SK-MEL-5 (cell line): ENCODE results near the gene NACC2. TPM values are rescaled to one million over a fixed set of nuclear protein-coding genes. Genes with fewer than 3 reads are reported as not detected.

Experiments used
- DNase-seq: peaks from one replicate; pipeline ENCODE4 v3.0.0-alpha.2; 2016; ENCODE audit warnings: low read depth, low spot score
- in situ Hi-C: cut with HindIII; loops from 2 replicates; pipeline ENCODE4 v1.10.0; 2016; ENCODE audit warnings: low sequenced_read_pairs, high pct_unique_total_duplicates, low pct_unique_long_range_greater_than_20kb
- polyA plus RNA-seq, 2 experiments: library from polyadenylated mRNA; depleted of rRNA; stranded (reverse); fragments of >200 nt; gene quantifications; 2 replicates each; pipeline ENCODE4 v1.2.3, GENCODE V29; 2015
- total RNA-seq: library from RNA; depleted of rRNA; stranded (reverse); fragments of >200 nt; shearing (Covaris generic); gene quantifications from 2 replicates; pipeline ENCODE4 v1.2.3, GENCODE V29; 2014; rRNA removed

NACC2 gene, protein sequence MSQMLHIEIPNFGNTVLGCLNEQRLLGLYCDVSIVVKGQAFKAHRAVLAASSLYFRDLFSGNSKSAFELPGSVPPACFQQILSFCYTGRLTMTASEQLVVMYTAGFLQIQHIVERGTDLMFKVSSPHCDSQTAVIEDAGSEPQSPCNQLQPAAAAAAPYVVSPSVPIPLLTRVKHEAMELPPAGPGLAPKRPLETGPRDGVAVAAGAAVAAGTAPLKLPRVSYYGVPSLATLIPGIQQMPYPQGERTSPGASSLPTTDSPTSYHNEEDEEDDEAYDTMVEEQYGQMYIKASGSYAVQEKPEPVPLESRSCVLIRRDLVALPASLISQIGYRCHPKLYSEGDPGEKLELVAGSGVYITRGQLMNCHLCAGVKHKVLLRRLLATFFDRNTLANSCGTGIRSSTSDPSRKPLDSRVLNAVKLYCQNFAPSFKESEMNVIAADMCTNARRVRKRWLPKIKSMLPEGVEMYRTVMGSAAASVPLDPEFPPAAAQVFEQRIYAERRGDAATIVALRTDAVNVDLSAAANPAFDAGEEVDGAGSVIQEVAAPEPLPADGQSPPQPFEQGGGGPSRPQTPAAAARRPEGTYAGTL
- total RNA-seq: 38.2 and 38.7 TPM in 2 replicates
- polyA plus RNA-seq (2015; cell fraction: cytosol; rRNA removed): 55.0 and 71.3 TPM in 2 replicates
- polyA plus RNA-seq (2015; cell fraction: nucleus; rRNA removed): 57.3 and 71.6 TPM in 2 replicates

DNA sequence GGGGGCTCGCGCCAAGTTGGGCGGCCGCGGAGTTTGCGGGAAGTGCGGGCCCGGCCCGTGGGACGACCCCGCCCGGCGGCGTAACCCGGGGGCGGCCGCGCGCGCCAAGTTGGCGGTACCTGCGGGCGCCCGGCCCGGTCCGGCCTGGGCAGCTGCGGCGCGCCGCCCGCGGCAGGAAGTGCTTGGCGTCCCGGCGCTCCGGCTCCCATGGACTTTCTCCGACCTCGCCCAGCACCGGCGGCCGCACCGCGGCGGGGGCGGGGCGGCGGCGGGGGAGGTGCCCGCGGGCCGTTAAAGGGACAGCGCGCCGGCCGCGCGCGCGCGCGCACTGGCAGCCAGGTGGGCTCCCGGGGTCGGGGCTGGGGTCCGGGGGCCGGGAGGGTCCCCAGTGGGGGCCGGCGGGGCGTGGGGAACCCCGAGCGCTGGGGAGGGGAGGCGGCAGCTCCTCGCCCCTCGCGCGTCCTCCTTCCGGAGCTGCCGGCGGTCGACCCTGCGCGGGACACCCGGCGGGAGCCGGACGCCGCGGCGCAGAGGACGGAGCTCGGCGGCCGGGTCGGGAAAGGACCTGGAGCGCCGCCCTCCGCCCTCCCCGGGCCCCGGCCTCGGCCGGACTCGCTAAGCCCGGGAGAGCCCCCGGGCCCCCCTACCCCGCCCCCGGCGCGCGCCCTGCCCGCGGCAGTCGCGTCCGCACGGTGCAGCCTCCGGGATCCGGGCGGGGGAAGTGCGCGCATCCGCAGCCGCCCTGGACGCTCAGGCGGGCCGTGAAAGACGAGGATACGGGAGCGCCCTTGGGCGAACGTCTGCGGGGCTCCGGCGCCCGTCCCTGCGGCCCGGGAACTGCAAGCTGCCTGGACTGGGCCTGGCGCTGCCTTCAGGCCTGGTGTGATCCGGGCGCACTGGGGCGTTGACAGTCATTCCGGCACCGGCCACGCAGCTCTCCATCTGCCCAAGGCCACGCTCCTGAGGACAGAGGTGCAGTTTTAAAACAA, at the start of gene NACC2:
TSS of gene NACC2 (minus strand) at position 220 of the 989 bp plus-strand sequence. CDS start 44,768 bp downstream, outside the sequence.
- in situ Hi-C loops: no loop called here
- peak; percentile 51 for DNase-seq

DNA sequence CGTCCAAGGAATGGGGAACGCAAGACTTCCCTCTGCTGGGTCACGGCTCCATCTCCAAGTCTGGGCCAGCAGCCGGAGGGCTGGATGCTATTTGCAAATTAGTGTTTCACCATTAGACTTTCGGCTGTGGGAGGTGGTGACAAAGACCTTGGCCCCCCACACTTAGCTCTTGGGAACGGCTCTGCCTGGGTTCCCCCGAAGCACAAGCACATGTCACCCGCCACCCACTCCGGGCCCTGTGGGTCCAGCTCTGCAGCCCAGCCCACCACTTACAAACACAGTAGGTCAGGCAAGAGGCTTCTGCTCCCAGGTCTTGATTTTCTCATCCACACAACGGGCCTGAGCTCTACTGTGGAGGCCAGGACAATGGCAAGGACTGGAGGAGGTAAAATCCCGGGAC, 49.4 kb upstream of the NACC2 start:
- DNase-seq: no peak
- in situ Hi-C loops: no loop called here

DNA sequence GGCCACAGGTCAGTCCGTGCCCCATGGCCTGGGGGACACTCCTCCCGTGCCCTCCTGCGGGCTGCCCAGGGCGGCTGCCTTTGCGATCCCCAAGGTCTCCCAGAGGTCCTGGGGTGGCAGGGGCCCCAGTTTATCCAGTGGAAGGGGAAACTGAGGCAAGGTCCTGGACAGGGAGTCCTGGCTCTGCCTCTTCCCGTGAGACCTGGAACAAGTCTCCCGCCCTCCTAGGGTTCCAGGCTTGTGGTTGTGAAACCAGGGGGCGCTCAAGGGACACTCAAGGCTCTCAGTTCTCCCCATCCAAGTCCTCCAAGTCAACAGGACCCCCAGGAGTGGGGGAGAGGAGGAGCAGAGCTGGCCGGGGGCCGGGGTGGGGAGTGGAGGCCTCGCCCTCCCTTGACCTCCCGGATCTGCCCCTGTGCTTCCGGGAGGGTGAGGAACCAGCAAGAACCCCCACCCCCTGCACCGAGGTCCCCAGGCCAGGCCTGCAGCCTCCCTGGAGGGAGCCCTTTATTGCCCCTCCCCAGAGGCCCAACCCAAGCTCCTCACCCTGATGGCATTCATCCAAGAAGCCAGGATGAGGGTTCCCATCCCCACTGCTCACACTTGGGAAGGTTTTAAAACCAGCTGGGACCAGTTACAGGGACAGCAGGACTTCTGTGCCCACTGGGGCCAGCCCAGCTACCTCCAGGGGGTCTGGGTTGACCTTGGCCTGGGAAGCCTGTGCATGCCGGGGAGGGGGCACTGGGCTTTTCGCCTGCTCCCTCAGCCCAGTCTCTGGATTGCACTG, 48.3 kb upstream of the NACC2 start:
- peak; percentile 43 for DNase-seq
- in situ Hi-C loops: no loop called here

DNA sequence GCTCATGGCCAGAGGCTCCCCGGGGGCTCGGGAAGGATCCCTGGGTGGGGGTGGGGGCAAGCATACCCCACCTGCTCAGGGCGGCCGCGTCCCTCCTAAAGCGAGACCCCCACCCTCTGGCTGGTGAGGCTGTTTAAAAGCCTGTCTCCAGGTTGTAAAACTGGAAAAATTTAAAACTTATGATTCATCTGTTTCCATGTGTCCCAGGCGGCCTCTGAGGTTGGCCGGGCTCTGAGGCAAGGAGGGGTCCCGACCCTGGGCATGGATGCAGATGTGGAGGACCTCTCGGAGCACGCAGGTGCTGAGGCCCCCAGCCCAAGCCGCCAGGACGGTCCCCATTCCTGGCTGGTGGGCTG, 47.7 kb upstream of the NACC2 start:
- in situ Hi-C loops: no loop called here
- no peak for DNase-seq

DNA sequence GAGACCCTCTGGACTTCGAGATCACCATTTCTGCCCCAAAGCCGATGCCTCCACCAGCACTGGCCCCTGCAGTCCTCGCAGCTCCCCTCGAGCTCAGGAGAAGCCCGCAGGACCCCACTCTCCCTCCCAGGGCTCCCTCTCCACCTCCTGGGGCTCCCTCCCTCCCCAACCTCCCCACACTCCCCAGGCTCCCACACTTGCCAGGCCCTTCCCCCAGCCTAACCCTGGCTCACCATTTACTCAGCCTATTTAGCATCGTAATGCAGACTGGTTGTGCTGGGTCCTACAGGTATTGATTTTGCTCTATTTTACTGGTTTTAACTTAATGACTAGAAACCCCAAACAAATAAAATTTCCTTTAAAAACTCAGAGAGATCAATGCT, 47.3 kb upstream of the NACC2 start:
- in situ Hi-C loops: no loop called here
- no peak for DNase-seq

DNA sequence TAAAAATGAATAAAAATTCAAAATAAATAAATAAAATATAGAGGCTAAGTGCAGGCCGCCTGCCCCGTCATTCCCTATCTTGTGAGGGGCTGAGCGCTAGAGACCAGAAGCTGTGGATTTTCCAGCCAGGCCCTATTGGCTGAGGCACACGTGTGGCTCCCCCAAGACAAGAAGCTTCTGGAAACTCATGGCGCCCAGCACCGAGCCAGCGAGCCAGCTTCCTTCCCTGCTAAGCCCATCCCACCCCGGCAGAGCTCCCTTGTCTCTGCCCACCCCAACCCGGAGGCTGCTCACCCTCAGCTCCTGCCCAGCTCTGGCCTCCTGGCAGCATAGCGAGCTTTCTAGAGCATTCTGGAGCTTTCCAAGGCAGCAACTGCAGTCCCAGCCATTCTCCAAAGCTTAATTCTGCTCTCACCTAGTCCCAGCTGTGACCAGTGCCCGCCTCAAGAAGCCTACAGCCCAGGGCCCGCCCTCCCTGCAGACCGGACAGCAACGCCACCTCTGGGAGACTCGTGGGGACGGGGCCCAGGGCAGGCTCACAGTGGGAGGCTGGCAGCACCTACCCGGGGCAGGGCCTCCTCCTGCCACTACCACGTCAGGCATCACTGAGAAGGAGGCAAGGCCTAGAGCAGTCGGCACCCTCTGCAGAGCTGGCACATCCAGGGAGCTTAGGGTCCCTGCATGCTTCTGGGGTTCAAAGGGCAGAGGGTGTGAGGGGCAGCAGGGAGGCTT, 46.8 kb upstream of the NACC2 start:
- in situ Hi-C loops: no loop called here
- no peak for DNase-seq

DNA sequence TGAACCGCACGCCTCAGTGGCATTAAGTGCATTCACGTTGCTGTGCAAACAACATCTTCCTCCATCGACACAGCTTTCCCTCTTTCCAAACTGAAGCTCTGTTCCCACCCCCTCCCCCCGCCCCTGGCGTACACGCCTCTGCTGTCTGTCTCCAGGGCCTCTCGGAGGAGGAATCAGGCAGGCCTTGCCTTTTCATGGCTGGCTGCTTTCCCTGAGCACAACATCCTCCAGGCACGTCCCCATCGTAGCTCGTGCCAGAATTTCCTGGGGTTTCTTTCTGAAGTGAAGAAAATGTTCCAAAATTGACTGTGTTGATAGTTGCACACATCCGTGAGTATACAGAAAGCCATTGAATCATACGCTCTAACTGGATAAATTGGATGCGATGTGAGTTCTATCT, 45.9 kb upstream of the NACC2 start:
- no peak for DNase-seq
- in situ Hi-C loops: no loop called here

DNA sequence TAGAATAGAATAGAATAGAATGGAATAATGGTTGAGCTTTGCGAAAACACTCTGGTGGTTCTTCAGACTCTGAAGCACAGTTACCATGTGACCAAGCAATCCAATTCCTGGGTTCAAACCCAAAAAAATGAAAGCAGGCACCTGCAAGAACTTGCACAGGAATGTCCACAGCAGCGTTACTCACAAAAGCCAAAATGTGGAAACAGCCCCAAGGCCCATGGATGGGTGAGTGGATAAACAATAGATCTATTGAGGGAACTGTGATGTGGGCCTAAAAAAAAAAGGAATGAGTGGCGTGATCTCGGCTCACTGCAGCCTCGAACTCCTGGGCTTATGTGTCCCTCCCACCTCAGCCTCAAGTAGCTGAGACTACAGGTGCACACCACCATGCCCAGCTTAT, 45.0 kb upstream of the NACC2 start:
- in situ Hi-C loops: no loop called here
- DNase-seq: peak; percentile 58

DNA sequence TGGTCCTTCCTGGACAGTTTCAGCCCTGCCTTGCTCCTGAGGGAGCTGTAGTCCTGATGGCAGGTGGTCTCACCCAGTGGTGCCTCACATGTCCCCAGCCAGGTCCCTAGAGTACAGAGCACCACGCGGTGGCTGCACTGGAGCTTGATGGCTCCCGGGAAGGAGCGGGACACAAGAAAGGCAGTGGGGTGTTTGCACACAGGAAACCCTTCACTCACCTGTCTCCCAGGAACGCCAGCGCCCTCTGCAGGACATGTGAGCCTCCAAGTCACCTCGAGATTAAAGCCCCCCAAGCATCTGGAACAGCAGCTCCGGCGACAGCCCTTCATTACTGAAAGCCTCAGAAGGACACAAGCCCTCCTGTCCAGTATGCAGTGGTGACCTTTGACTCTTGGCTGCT, 43.5 kb upstream of the NACC2 start:
- peak; percentile 60 for DNase-seq
- in situ Hi-C loops: no loop called here

DNA sequence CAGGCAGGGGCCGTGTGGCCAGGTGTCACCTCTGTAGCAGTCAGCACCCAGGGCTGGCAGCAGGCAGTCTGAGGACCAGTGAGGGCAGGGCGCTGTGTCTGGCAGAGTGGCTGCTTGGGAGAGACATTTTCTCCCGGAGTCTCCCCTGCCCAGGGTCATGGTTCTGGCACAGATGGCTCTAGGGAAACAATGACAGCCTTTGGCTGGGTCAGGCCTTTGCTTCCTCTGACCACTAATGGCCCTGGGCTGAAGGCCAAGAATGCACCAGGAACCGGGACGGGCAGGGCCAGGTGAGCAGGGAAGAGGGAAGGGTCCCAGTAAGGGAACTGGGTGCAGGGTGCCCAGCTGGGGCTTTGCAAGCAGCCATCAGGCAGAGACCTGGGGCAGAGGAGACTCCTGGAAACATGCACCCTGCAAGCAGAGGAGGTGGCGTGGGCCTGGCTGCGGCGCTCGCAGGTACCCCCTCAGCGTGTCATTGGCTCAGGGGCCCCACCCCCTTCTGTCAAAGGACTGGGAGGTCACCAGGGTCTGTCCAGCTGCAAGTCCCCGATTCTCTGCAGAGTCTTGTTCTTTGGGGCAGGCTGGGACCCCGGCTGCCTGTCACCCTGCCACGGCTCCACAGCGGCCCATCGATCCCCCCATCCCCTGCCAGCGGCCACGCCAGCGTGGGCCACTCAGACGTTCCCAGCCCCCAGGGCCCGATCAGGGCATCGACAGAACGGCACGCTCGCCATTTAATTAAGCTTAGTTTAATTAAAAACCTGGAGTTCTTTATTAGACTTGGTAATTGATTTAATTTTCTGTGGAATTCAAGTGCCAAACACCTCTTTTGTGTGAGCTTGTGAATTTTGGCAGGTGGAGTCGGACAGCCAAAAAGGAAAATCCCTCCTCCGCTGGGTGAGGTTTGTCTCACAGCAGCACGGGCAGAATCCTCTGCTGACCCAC, 42.5 kb upstream of the NACC2 start:
- DNase-seq: no peak
- in situ Hi-C loops: no loop called here

DNA sequence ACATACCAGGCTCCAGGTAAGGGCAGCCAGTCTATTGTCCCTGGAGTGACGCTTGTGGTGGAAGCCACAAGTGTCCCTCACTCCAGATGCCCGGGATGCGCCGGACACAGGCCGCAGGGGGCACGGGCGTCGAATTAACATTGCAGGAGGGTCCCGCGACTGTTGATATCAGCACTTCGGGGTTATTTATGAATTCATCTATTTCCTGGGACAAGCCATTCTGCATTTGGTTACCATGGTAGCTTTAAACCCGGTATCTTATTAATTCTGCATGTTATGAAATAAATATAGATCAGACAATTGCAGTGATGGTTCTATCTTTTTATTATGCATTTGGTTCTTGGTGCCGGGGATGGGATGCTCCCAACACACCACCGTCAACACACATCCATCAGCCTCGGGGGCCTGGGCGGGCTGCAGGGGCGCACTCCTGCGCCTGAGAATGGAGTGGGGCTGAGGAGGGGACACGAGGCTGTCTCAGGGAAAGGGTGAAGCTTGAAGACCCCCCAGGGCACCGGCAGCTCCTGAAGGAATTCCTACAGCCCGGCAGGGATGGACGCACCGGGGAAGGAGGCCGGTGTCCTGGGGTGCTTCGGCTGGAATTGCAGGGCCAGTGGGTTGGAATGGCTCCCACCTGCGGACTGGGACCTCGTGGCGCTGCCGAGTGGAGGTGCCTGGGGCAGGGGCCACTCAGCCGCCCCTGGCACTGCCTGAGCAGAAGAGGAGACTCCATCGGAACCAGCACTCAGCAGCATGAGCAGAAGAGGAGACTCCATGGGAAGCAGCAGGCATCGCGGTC, 41.2 kb upstream of the NACC2 start:
- in situ Hi-C loops: no loop called here
- no peak for DNase-seq

DNA sequence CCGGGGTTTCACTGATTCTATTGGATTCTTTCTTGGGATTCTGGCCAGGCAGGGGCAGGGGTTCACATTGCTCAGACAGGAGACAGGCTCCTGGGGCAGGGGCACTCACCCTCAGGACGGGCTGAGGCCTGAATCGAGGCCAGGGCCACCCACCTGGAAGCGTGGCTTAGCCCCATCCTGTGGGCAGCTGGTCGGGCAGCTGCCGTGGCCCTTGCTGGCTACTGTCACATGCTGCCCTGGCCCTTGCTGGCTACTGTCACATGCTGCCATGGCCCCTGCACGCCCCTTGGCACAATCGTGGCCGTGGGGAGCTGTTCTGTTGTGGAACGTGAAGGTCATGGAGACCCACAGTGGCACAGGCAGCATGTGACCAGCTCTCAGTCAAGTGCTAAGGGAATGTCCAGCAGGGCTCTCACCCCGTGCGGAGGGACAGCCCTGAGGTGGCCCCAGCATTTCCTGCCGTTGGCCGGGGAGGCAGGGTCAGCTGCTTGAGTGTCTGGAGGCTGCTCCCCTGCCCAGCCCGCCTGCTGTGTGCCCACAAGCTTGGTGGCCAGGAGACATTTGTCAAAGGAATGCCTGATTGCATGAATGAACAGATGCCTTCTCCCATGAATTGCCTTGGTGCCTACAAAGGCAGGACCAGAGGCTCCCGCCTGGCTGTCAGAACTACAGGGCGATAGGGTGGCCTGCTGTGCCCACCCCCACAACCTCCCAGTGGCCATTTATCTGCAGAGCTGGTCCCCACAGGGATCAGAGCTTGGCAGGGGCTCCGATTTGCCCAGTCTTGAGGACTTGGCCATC, 40.4 kb upstream of the NACC2 start:
- in situ Hi-C loops: no loop called here
- DNase-seq: no peak

DNA sequence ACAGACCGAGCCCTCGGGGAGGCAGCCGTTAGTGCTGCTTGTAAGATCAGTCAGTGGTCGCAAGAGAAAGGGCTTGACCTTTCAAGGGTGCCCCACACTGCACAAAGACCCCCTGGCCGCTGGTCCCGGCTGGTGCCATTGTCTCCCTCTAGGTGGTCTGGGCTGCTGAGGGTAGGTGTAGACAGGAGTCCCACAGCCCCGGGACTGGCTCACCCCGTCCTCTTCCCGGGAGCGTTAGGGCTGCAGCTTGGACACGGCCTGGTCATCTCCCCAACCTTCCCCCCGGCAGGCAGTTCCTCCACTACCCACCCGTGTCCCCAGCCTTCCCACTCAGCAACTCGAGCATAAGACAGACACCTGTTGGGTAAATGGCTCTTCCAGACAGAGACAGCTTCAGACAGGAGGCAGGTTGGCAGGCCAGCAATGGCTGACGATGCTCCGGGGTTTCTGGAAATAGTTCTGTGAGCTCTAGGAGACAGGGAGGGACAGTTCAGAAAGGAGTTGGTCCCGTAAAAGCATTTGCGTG, 38.9 kb upstream of the NACC2 start:
- in situ Hi-C loops: no loop called here
- no peak for DNase-seq
